IPS DF 6.9 (cell line): ENCODE results near the gene SACM1L.

Experiments used
- DNase-seq: peaks from one replicate; pipeline ENCODE4 v3.0.0-alpha.2; 2013; ENCODE audit warnings: low read depth, low spot score
- H3K27ac ChIP-seq: one replicate; pipeline ENCODE4 v1.5.1; 2013; ENCODE audit warnings: low read length, control low read depth
- H3K27me3 ChIP-seq: 2 replicates; pipeline ENCODE4 v1.6.1; 2013; ENCODE audit warnings: mild to moderate bottlenecking, low read length; ENCODE audit not compliant: control insufficient read depth, insufficient read depth
- H3K36me3 ChIP-seq: 2 replicates; pipeline ENCODE4 v1.6.1; 2013; ENCODE audit warnings: low read length; ENCODE audit not compliant: control insufficient read depth, insufficient read depth
- H3K4me1 ChIP-seq: 2 replicates; pipeline ENCODE4 v1.6.1; 2013; ENCODE audit warnings: low read length; ENCODE audit not compliant: control insufficient read depth, insufficient read depth
- H3K4me3 ChIP-seq: 2 replicates; pipeline ENCODE4 v1.5.1; 2013; ENCODE audit warnings: mild to moderate bottlenecking, low read length
- H3K9me3 ChIP-seq: 2 replicates; pipeline ENCODE4 v1.6.1; 2013; ENCODE audit warnings: low read length, inconsistent platforms; ENCODE audit not compliant: control insufficient read depth, insufficient read depth
- whole genome bisulfite sequencing: extraction: QIAGEN DNeasy Blood & Tissue Kit; methylation state at CpG from one replicate; pipeline ENCODE4 v1.1.7; 2013; ENCODE audit warnings: mixed read lengths, missing lambda C conversion rate; ENCODE audit not compliant: insufficient read length, insufficient coverage; 5-methylcytosine and 5-hydroxymethylcytosine counted together

The SACM1L gene

GRCh38 chr3:45715945-45716344, 26.7 kb downstream of the SACM1L start:
- no CpG with 5 or more reads among the region's 2 CpGs for WGBS
- H3K4me3 ChIP-seq, result no peak overlapping the region
- H3K36me3 ChIP-seq, result peaks cover 3% of the 10 kb centered on the region; the same call in 1 of the 2 replicates

GRCh38 chr3:45716790-45717336, 27.7 kb downstream of the SACM1L start:
- Histone ChIP-seq H3K27ac (no peak overlapping the region), H3K27me3 (no peaks in the 10 kb centered on the region), H3K36me3 (no peaks in the 10 kb centered on the region; the same call in 1 of the 2 replicates), H3K4me3 (no peak overlapping the region), H3K4me1 (no peaks in the 10 kb centered on the region), H3K9me3 (no peaks in the 10 kb centered on the region)
- no peak for DNase-seq
- no CpG with 5 or more reads among the region's 3 CpGs for WGBS

More at GRCh38 chr3:45715945-45716344, 26.7 kb downstream of the SACM1L start:
- Histone ChIP-seq H3K4me1 (no peaks in the 10 kb centered on the region), H3K9me3 (no peaks in the 10 kb centered on the region), H3K27ac (no peak overlapping the region), H3K27me3 (no peaks in the 10 kb centered on the region)
- DNase-seq, result no peak

- no CpG with 5 or more reads among the region's 3 CpGs for WGBS
- DNase-seq, result no peak
- Histone ChIP-seq H3K27me3 (no peaks in the 10 kb centered on the region), H3K4me1 (no peaks in the 10 kb centered on the region), H3K9me3 (no peaks in the 10 kb centered on the region), H3K4me3 (no peak overlapping the region), H3K36me3 (peaks cover 3% of the 10 kb centered on the region; the same call in 1 of the 2 replicates), H3K27ac (no peak overlapping the region)
These were observed 30.7 kb downstream of the SACM1L start for GRCh38 chr3:45719655-45720487.

- no peaks in the 10 kb centered on the region for H3K9me3 ChIP-seq
- H3K36me3 ChIP-seq, result peaks cover 3% of the 10 kb centered on the region; the same call in 1 of the 2 replicates
- H3K27ac ChIP-seq, result no peak overlapping the region
- no peak overlapping the region for H3K4me3 ChIP-seq
- no peaks in the 10 kb centered on the region for H3K27me3 ChIP-seq
- no CpG with 5 or more reads among the region's 3 CpGs for WGBS
- no peaks in the 10 kb centered on the region for H3K4me1 ChIP-seq
- DNase-seq, result no peak
These were observed 35.7 kb downstream of the SACM1L start for GRCh38 chr3:45724911-45725310.

GRCh38 chr3:45729614-45730013, 40.4 kb downstream of the SACM1L start:
- H3K4me1 ChIP-seq, result no peaks in the 10 kb centered on the region
- no peaks in the 10 kb centered on the region for H3K27me3 ChIP-seq
- no peak for DNase-seq
- H3K9me3 ChIP-seq, result no peaks in the 10 kb centered on the region
- no peak overlapping the region for H3K27ac ChIP-seq
- H3K36me3 ChIP-seq, result peaks cover 9% of the 10 kb centered on the region; the same call in 1 of the 2 replicates
- no peak overlapping the region for H3K4me3 ChIP-seq
- no CpG with 5 or more reads among the region's 2 CpGs for WGBS

GRCh38 chr3:45730409-45731154, 41.4 kb downstream of the SACM1L start:
- no peak overlapping the region for H3K4me3 ChIP-seq
- no peaks in the 10 kb centered on the region for H3K9me3 ChIP-seq
- no peaks in the 10 kb centered on the region for H3K4me1 ChIP-seq
- H3K27me3 ChIP-seq, result no peaks in the 10 kb centered on the region
- no CpG with 5 or more reads among the region's 4 CpGs for WGBS
- peaks cover 9% of the 10 kb centered on the region; the same call in 1 of the 2 replicates for H3K36me3 ChIP-seq
- H3K27ac ChIP-seq, result no peak overlapping the region
- no peak for DNase-seq

GRCh38 chr3:45736707-45737106, 47.5 kb downstream of the SACM1L start:
- Histone ChIP-seq H3K4me3 (no peak overlapping the region), H3K27ac (no peak overlapping the region), H3K4me1 (no peaks in the 10 kb centered on the region; the same call in 1 of the 2 replicates), H3K27me3 (no peaks in the 10 kb centered on the region), H3K9me3 (no peaks in the 10 kb centered on the region), H3K36me3 (peaks cover 7% of the 10 kb centered on the region; the same call in 1 of the 2 replicates)
- no peak for DNase-seq

- Histone ChIP-seq H3K36me3 (peaks cover 7% of the 10 kb centered on the region; the same call in 1 of the 2 replicates), H3K9me3 (no peaks in the 10 kb centered on the region), H3K4me1 (no peaks in the 10 kb centered on the region; the same call in none of the 2 replicates), H3K4me3 (no peak overlapping the region), H3K27me3 (no peaks in the 10 kb centered on the region), H3K27ac (no peak overlapping the region)
- DNase-seq, result no peak
- WGBS, result no CpG with 5 or more reads among the region's 2 CpGs
These were observed 48.0 kb downstream of the SACM1L start for GRCh38 chr3:45737234-45737633.

- no CpG with 5 or more reads among the region's 2 CpGs for WGBS
- Histone ChIP-seq H3K36me3 (peaks cover 7% of the 10 kb centered on the region; the same call in 1 of the 2 replicates), H3K27ac (no peak overlapping the region)
These were observed 50.8 kb downstream of the SACM1L start for GRCh38 chr3:45739991-45740390.

GRCh38 chr3:45741247-45741646, 52.1 kb downstream of the SACM1L start:
- no peaks in the 10 kb centered on the region for H3K9me3 ChIP-seq
- H3K36me3 ChIP-seq, result peaks cover 13% of the 10 kb centered on the region; the same call in 1 of the 2 replicates
- H3K27ac ChIP-seq, result no peak overlapping the region

More at GRCh38 chr3:45739991-45740390, 50.8 kb downstream of the SACM1L start:
- Histone ChIP-seq H3K27me3 (no peaks in the 10 kb centered on the region), H3K9me3 (no peaks in the 10 kb centered on the region), H3K4me1 (no peaks in the 10 kb centered on the region; the same call in none of the 2 replicates), H3K4me3 (no peak overlapping the region)
- no peak for DNase-seq

More at GRCh38 chr3:45741247-45741646, 52.1 kb downstream of the SACM1L start:
- Histone ChIP-seq H3K4me3 (no peak overlapping the region), H3K4me1 (no peaks in the 10 kb centered on the region; the same call in none of the 2 replicates), H3K27me3 (no peaks in the 10 kb centered on the region)
- DNase-seq, result no peak
